Body of pancreas (tissue), 4 donors: ENCODE data around the gene GGT6.

Source experiments
- POLR2A ChIP-seq, 3 donors: fragments of 450-650 bp; IDR thresholded peaks; one replicate each; pipeline ENCODE4 v1.6.1; 2016; ENCODE audit warnings: antibody characterized with exemption in 3 of 3, mild to moderate bottlenecking in 2 of 3
- TF ChIP-seq, protein P1 (sequence below), 7 experiments: fragments of 450-650 bp in 4 of 7; fragments of 200-600 bp in 3 of 7; sonication (generic) in 3 of 7; IDR thresholded peaks; one replicate each; pipeline ENCODE4 v1.5.1; 2016 to 2019; ENCODE audit warnings: antibody characterized with exemption in 7 of 7

DNA sequence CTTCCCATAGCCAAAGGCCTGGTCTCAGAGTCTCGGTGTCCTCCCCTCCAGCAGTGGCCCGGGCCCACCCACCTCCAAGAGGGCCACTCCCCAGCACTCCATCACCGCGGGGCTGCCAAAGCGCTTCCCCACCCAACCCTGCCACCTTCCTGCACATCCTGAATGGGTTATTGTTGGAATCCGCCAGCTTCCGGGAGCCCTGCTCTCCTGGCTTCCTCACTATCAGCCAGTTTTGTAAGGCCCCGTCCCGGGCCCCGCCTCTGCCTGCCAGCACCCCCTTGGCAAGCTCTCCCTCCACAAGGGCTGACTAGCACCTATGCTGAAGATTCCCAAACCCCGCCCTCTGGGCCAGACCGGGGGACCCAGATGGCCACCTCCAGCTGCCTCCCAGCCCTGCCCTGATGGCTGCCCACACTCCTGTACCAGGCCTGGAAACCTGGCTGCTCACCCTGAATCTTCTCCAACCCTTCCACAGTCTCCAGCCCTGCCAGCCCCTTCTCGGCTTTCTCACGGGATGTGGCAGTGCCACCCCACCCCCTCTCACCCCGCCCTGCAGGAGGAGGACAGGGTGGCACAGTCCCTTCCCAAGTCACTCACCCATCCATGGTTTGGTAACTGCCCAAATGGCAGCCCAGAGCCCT is 19.6 kb downstream of the GGT6 start:
- TF ChIP-seq, protein P1, sequence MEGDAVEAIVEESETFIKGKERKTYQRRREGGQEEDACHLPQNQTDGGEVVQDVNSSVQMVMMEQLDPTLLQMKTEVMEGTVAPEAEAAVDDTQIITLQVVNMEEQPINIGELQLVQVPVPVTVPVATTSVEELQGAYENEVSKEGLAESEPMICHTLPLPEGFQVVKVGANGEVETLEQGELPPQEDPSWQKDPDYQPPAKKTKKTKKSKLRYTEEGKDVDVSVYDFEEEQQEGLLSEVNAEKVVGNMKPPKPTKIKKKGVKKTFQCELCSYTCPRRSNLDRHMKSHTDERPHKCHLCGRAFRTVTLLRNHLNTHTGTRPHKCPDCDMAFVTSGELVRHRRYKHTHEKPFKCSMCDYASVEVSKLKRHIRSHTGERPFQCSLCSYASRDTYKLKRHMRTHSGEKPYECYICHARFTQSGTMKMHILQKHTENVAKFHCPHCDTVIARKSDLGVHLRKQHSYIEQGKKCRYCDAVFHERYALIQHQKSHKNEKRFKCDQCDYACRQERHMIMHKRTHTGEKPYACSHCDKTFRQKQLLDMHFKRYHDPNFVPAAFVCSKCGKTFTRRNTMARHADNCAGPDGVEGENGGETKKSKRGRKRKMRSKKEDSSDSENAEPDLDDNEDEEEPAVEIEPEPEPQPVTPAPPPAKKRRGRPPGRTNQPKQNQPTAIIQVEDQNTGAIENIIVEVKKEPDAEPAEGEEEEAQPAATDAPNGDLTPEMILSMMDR (IDR thresholded peaks at IDR 0.05), result no peak
- no peak for TF ChIP-seq POLR2A (IDR thresholded peaks at IDR 0.05)
